Measurements from ENCODE around the gene FOXC2.
"Not testable (repeated sequence)": the region's sequence is repeated elsewhere in the genome, so short reads cannot be mapped to it uniquely, and the experiment has no call there.

FOXC2 gene

GRCh38 chr16:86581458-86581857 lies 14.8 kb downstream of the FOXC2 start:
- Histone ChIP-seq H3K9ac (ENCODE audit: low read length in 2 of 2) (no peak overlapping the region), H3K4me3 (ENCODE audit: low read length in 2 of 2) (no peak overlapping the region), H3K9me3 (ENCODE audit: control insufficient read depth in 2 of 2, low read length in 2 of 2) (no peaks in the 10 kb centered on the region), H3K4me1 (ENCODE audit: control insufficient read depth, insufficient read depth, low read length) (peaks cover 16% of the 10 kb centered on the region), H3K27ac (ENCODE audit: low read length) (no peak overlapping the region), H3K36me3 (ENCODE audit: control insufficient read depth in 2 of 2, insufficient read depth in 2 of 2, low read length in 2 of 2) (no peaks in the 10 kb centered on the region), H3K27me3 (ENCODE audit: control insufficient read depth in 1 of 2, insufficient read depth in 2 of 2, low read length in 2 of 2) (peaks cover 13 to 45% of the 10 kb centered on the region in 2 donors)

- H3K4me1 ChIP-seq (ENCODE audit: control insufficient read depth, insufficient read depth, low read length) = peaks cover 7% of the 10 kb centered on the region
- no peak overlapping the region for H3K9ac ChIP-seq (ENCODE audit: low read length in 2 of 2)
- no peaks in the 10 kb centered on the region for H3K9me3 ChIP-seq (ENCODE audit: control insufficient read depth in 2 of 2, low read length in 2 of 2)
- no peaks in the 10 kb centered on the region for H3K36me3 ChIP-seq (ENCODE audit: control insufficient read depth in 2 of 2, insufficient read depth in 2 of 2, low read length in 2 of 2)
- H3K4me3 ChIP-seq (ENCODE audit: low read length in 2 of 2) = no peak overlapping the region
- H3K27me3 ChIP-seq (ENCODE audit: control insufficient read depth in 1 of 2, insufficient read depth in 2 of 2, low read length in 2 of 2) = peaks cover 5 to 20% of the 10 kb centered on the region in 2 donors
- no peak overlapping the region for H3K27ac ChIP-seq (ENCODE audit: low read length)
Measured at GRCh38 chr16:86584071-86584685, 17.5 kb downstream of the FOXC2 start.

GRCh38 chr16:86584726-86585721 lies 18.4 kb downstream of the FOXC2 start:
- Histone ChIP-seq H3K27me3 (ENCODE audit: control insufficient read depth in 1 of 2, insufficient read depth in 2 of 2, low read length in 2 of 2) (peaks cover 9 to 14% of the 10 kb centered on the region in 2 donors), H3K9me3 (ENCODE audit: control insufficient read depth in 2 of 2, low read length in 2 of 2) (no peaks in the 10 kb centered on the region), H3K36me3 (ENCODE audit: control insufficient read depth in 2 of 2, insufficient read depth in 2 of 2, low read length in 2 of 2) (no peaks in the 10 kb centered on the region), H3K4me1 (ENCODE audit: control insufficient read depth, insufficient read depth, low read length) (peaks cover 5% of the 10 kb centered on the region), H3K27ac (ENCODE audit: low read length) (no peak overlapping the region), H3K4me3 (ENCODE audit: low read length in 2 of 2) (no peak overlapping the region), H3K9ac (ENCODE audit: low read length in 2 of 2) (no peak overlapping the region)

- Histone ChIP-seq H3K9ac (ENCODE audit: low read length in 2 of 2) (no peak overlapping the region), H3K4me1 (ENCODE audit: control insufficient read depth, insufficient read depth, low read length) (peaks cover 3% of the 10 kb centered on the region), H3K36me3 (ENCODE audit: control insufficient read depth in 2 of 2, insufficient read depth in 2 of 2, low read length in 2 of 2) (no peaks in the 10 kb centered on the region), H3K9me3 (ENCODE audit: control insufficient read depth in 2 of 2, low read length in 2 of 2) (peaks cover 0 to 2% of the 10 kb centered on the region in 2 donors), H3K27me3 (ENCODE audit: control insufficient read depth in 1 of 2, insufficient read depth in 2 of 2, low read length in 2 of 2) (peaks cover 12 to 15% of the 10 kb centered on the region in 2 donors), H3K4me3 (ENCODE audit: low read length in 2 of 2) (no peak overlapping the region), H3K27ac (ENCODE audit: low read length) (no peak overlapping the region)
Measured at GRCh38 chr16:86585821-86586611, 19.4 kb downstream of the FOXC2 start.

- H3K27me3 ChIP-seq (ENCODE audit: control insufficient read depth in 1 of 2, insufficient read depth in 2 of 2, low read length in 2 of 2) = peaks cover 23 to 27% of the 10 kb centered on the region in 2 donors
Measured at GRCh38 chr16:86587487-86587886, 20.9 kb downstream of the FOXC2 start.

GRCh38 chr16:86587955-86588354 lies 21.3 kb downstream of the FOXC2 start:
- not testable (repeated sequence) for H3K4me3 ChIP-seq (ENCODE audit: low read length in 2 of 2); H3K36me3 ChIP-seq (ENCODE audit: control insufficient read depth in 2 of 2, insufficient read depth in 2 of 2, low read length in 2 of 2); H3K4me1 ChIP-seq (ENCODE audit: control insufficient read depth, insufficient read depth, low read length); H3K9ac ChIP-seq (ENCODE audit: low read length in 2 of 2); H3K27ac ChIP-seq (ENCODE audit: low read length); H3K9me3 ChIP-seq (ENCODE audit: control insufficient read depth in 2 of 2, low read length in 2 of 2)
- H3K27me3 ChIP-seq (ENCODE audit: control insufficient read depth in 1 of 2, insufficient read depth in 2 of 2, low read length in 2 of 2) = peaks cover 25 to 30% of the 10 kb centered on the region in 2 donors

More at GRCh38 chr16:86587487-86587886, 20.9 kb downstream of the FOXC2 start:
- Histone ChIP-seq H3K9me3 (ENCODE audit: control insufficient read depth in 2 of 2, low read length in 2 of 2) (peaks cover 0 to 6% of the 10 kb centered on the region in 2 donors), H3K4me3 (ENCODE audit: low read length in 2 of 2) (no peak overlapping the region), H3K27ac (ENCODE audit: low read length) (no peak overlapping the region), H3K4me1 (ENCODE audit: control insufficient read depth, insufficient read depth, low read length) (peaks cover 3% of the 10 kb centered on the region), H3K36me3 (ENCODE audit: control insufficient read depth in 2 of 2, insufficient read depth in 2 of 2, low read length in 2 of 2) (no peaks in the 10 kb centered on the region), H3K9ac (ENCODE audit: low read length in 2 of 2) (no peak overlapping the region)

- H3K4me3 ChIP-seq (ENCODE audit: low read length in 2 of 2) = no peak overlapping the region
- H3K9me3 ChIP-seq (ENCODE audit: control insufficient read depth in 2 of 2, low read length in 2 of 2) = peaks cover 0 to 6% of the 10 kb centered on the region in 2 donors
- H3K27me3 ChIP-seq (ENCODE audit: control insufficient read depth in 1 of 2, insufficient read depth in 2 of 2, low read length in 2 of 2) = peaks cover 44 to 46% of the 10 kb centered on the region in 2 donors
- H3K4me1 ChIP-seq (ENCODE audit: control insufficient read depth, insufficient read depth, low read length) = peaks cover 7% of the 10 kb centered on the region
- H3K9ac ChIP-seq (ENCODE audit: low read length in 2 of 2) = no peak overlapping the region
- H3K36me3 ChIP-seq (ENCODE audit: control insufficient read depth in 2 of 2, insufficient read depth in 2 of 2, low read length in 2 of 2) = no peaks in the 10 kb centered on the region
- H3K27ac ChIP-seq (ENCODE audit: low read length) = no peak overlapping the region
Measured at GRCh38 chr16:86590501-86591144, 24.0 kb downstream of the FOXC2 start.

- Histone ChIP-seq H3K4me1 (ENCODE audit: control insufficient read depth, insufficient read depth, low read length) (peaks cover 7% of the 10 kb centered on the region), H3K27ac (ENCODE audit: low read length) (no peak overlapping the region), H3K9me3 (ENCODE audit: control insufficient read depth in 2 of 2, low read length in 2 of 2) (peaks cover 0 to 6% of the 10 kb centered on the region in 2 donors), H3K4me3 (ENCODE audit: low read length in 2 of 2) (no peak overlapping the region), H3K36me3 (ENCODE audit: control insufficient read depth in 2 of 2, insufficient read depth in 2 of 2, low read length in 2 of 2) (no peaks in the 10 kb centered on the region), H3K9ac (ENCODE audit: low read length in 2 of 2) (no peak overlapping the region), H3K27me3 (ENCODE audit: control insufficient read depth in 1 of 2, insufficient read depth in 2 of 2, low read length in 2 of 2) (peaks cover 49 to 51% of the 10 kb centered on the region in 2 donors)
Measured at GRCh38 chr16:86591270-86591669, 24.6 kb downstream of the FOXC2 start.

- H3K9me3 ChIP-seq (ENCODE audit: control insufficient read depth in 2 of 2, low read length in 2 of 2) = peaks cover 0 to 6% of the 10 kb centered on the region in 2 donors
- no peak overlapping the region for H3K4me3 ChIP-seq (ENCODE audit: low read length in 2 of 2)
- no peak overlapping the region for H3K27ac ChIP-seq (ENCODE audit: low read length)
- peaks cover 55 to 59% of the 10 kb centered on the region in 2 donors for H3K27me3 ChIP-seq (ENCODE audit: control insufficient read depth in 1 of 2, insufficient read depth in 2 of 2, low read length in 2 of 2)
- no peaks in the 10 kb centered on the region for H3K36me3 ChIP-seq (ENCODE audit: control insufficient read depth in 2 of 2, insufficient read depth in 2 of 2, low read length in 2 of 2)
- H3K9ac ChIP-seq (ENCODE audit: low read length in 2 of 2) = no peak overlapping the region
- H3K4me1 ChIP-seq (ENCODE audit: control insufficient read depth, insufficient read depth, low read length) = peaks cover 10% of the 10 kb centered on the region
Measured at GRCh38 chr16:86593913-86594620, 27.4 kb downstream of the FOXC2 start.

All from stomach smooth muscle (tissue), 2 donors.